T-helper 2 cell treated with Interferon-gamma antibody and Interleukin-4, amounts not matched to agents 100 ng/mL and 5 ng/mL, for 36 hours (primary cell): Measurements from ENCODE around the gene TACR1. TPM values are rescaled to one million over a fixed set of nuclear protein-coding genes. Genes with fewer than 3 reads are reported as not detected.

Experiments used
- intact Hi-C: fragments of 100-400 bp; cut with micrococcal nuclease; formaldehyde crosslinking; loops from one replicate; pipeline ENCODE4 v1.15.1; 2023
- total RNA-seq: library from RNA; stranded (reverse); gene quantifications from 2 replicates; pipeline ENCODE4 v1.2.3, GENCODE V29; 2022

The TACR1 gene
- total RNA-seq, 1 donor from 2014 or later = not detected

- intact Hi-C loops = no loop called here
Observed at GRCh38 chr2:75054296-75054695, 145.0 kb downstream of the TACR1 start.

- intact Hi-C loops = no loop called here
Observed at GRCh38 chr2:75053484-75054112, 145.7 kb downstream of the TACR1 start.

- intact Hi-C loops = no loop called here
Observed at GRCh38 chr2:75047992-75048625, 151.2 kb downstream of the TACR1 start.

DNA sequence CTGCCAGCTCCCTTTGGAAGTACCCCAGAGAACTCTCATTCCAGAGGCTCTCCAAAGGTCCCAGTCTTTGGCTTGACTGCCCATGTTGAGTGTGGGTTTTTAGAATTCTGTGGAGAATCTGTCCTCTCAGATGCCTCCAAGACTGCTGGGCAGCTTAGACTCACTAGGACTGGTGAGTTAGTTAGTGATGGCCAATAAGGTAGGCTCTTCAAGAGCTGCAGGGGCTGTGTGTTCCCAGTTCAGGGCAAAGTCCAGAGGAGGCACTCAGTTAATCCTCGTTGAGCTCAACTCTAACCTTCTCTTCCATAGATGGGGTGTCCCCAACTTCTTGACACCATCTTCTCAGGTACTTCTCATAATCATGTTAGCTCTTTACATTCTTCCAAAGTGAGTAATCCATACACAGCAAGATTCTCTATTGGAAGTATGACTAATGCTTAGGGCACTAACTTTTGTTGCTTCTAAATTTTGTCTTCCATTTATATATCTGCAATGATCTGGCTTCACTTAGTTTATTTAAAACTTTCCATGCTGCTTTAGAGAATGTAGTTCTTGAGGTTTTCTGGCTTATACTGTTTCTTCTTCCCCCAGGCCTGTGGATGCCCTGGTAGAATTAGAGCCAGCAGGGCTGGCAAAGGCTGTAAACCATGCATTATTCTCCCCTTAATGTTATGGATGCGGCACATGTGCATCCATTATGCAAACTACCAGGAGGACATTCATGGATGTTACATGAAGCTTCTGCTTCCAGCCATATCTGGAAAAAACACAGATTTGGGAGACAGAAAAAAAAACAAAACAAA, 151.9 kb downstream of the TACR1 start:
- intact Hi-C loops = no loop called here

DNA sequence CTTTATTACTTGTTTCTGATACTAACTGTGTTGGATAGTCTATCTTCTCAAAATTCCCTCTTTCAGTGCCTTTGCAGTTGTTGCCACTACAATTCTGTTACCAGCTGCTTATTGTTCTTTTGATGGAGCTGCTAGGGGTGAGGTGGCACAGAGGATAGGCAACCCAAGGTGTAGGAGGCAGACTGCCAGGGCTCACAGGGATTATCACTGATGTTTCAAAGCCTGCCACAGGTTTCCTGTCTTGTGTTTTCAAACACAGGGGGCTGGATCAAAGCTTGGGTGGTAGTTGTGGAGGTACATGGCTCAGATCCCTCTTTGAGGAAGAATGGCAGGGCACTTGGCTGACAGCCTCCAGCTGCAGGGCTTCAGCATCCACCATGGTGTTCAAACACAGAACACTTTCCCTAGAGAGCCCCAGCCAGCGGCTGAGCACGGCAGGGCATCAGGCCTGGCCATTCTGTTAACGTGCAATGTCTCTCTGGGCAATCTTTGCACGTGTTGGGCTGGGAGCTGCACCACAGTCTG, 153.7 kb downstream of the TACR1 start:
- intact Hi-C loops = no loop called here

- intact Hi-C loops = no loop called here
Observed at GRCh38 chr2:75044291-75044690, 155.0 kb downstream of the TACR1 start.

DNA sequence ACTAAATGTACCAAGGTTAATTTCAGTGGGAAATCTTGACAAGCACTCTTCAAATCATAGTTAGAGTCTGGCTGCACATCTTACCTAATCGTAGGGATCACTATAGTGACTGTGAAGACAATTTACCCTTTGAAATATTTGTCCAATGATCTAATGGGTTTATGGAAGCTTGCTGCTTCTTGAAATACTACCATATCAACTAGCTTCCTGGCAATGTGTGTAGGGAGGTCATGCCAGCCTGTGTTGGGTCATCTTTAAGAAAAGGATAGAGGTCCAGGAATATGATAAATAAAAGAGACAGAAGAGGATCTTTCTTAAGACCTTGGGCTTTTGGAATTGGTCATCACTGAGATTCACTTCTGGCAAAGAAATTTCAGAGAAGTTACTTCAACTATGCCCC, 156.5 kb downstream of the TACR1 start:
- intact Hi-C loops = no loop called here

DNA sequence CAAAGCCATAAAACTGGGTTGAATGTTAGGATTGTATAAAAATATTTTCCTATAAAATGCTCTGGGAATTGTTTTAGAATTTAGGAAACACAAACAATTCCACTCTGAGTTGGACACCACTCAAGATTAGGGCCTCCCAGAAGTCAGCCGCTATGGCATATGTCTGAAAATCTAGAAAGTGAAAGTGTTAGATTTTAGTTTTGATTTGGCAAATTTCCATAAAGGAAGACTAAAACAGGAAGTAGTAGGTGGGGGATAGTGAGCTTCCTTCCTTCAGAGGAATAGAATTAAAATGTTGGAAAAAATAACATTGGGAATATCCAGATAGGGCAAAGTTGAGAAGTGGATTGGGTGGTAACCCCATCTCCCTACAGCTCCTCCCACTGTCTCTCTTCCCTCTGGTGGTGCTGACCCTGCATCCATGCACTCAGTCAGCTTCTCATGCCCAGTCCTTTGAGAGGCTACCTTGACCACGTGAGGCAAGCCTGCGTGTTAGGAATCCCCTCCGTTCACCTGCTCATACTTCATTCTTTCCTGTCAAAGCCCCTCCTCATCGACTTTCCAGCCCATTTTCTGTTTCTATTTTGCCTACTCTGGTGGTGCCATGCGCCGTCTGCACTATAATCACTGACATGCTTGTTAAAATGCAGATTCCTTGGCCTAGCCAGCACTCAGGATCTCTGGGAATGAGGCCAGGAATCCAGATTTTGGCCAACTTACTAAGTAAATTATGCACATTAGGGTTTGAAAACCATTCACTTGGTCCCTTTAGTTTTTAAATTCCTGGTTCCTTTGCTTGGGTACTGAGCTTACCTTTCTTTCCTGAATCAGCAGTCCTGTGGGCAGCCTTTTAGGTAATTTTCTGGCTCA, 157.4 kb downstream of the TACR1 start:
- intact Hi-C loops = no loop called here

DNA sequence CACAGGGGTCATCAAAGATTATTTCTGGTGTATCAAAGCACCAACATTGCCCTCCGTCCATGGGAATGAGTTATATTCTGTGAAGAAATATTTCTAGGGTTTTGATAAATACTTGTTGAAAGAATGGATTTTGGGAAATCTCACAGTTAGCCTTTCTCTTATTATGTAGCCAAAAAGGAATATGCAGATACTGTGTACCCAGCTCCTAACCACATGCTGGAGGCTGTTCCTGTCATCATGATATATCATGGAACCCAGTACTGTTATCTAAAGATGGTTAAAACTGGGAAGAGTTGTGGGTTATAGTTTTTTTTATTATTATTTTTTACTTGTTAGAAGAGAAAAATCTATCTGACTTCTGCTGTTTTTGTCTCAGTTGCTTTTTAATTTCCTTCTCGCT, 158.1 kb downstream of the TACR1 start:
- intact Hi-C loops = no loop called here

GRCh38 chr2:75035444-75036353, 163.6 kb downstream of the TACR1 start:
- intact Hi-C loops = no loop called here

DNA sequence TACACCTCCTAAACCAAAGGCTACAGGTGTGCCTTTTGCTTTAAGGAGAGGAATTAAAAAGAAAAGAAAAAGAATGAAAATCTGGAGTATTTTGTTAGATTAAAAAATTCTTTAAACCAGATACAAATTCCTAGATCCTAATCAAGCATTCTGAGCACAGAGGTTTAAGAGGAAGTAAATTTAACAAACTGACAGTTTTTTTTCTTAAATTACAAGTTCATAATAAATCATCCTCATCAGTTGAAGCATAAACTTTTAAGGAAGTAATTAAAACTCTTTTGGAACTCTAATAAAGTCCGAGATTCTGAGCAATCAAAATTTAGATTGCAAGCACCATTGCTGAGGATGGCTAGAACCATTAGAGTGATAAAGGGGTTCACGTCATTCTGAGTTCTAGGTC, 165.8 kb downstream of the TACR1 start:
- intact Hi-C loops = no loop called here

DNA sequence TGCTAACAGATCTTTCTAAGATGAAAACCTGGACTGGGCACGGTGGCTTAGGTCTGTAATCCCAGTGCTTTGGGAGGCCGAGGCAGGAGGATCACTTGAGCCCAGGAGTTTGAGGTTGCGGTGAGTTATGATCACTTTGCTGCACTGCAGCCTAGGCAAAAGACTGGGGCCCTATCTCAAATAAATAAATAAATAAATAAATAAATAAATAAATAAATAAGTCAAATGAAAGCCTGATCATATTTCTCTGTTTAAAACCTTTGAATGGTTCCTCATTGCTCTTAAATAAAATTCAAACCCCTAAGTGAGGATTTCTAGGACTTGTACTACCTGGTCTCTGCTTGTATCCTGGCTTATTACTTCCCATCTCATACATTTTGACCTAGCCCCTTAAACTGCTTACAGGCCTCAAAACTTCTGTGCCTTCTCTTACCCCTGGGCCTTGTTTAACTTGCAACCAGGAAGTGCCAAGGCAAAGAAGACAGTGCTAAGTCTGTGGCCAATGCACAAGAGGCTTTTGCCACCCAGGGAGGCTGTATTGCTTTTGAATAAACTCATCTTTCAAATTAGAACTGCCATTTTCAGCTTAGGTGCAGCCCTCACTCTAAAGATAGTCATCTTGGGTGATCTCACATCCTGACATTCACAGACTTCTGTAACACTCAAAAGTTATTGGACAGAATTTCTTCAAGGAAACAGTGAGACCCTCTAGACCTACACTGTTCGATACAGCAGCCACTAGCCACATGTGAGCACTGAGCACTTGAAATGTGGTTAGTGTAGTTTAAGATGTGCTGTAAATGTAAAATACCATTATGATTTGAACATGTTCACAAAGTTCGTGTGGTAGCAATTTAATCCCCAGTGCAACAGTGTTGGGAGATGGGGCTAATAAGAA, 167.2 kb downstream of the TACR1 start:
- intact Hi-C loops = no loop called here

DNA sequence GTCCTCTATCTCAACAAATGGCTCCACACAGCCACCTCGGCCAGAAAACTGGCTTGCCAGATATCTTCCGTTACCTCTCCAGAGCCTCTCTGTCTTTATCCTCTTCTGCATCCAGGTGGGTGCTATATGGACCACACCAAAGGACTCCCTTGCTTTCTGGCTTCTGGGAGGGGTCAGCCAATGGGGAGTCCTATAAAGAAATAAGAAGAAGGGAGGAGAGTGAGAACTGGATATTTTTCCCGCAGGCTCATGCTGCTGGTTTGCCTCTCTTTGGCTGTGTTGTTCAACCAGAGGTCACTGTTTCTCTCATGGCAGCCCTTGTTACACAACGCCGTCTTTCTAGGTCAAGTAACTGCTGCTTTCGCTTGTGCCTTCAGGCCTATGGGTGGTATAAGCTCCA, 168.1 kb downstream of the TACR1 start:
- intact Hi-C loops = no loop called here

DNA sequence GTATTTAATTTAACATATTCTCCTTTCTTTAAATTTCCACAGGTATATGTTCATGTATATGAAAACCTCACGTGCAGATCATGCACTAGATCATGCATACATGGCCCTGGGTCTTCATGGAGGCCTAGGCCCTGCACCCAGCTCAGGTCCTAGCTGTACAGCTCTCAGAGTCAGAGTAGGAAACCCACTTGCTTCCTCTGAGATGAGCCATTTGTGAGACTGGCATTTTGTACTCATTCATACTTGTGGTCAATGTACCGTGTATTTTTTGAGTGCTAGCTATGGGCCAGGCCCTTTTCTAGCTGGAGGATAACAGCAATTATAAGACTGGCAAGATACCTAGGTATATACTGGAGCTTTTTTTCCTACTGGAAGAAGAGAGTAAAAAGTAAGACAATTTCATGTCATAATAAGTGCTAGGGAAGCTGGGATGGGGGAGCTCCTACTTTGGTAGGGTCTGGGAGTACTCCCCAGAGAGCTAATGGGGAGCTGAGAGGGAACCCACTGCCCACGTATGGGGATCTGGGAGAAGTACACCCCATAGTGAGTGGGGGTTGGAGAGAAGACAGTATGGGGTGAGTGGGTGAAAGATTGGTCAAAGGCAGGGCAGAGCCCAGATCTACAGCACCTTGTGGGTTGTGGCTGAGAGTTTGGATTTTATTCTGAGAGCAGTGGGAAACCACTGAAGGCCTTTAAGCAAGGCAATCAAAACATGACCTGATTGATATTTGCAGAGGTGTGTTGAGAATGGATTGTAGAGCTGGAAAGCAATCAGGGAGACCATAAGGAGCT, 168.9 kb downstream of the TACR1 start:
- intact Hi-C loops = no loop called here

DNA sequence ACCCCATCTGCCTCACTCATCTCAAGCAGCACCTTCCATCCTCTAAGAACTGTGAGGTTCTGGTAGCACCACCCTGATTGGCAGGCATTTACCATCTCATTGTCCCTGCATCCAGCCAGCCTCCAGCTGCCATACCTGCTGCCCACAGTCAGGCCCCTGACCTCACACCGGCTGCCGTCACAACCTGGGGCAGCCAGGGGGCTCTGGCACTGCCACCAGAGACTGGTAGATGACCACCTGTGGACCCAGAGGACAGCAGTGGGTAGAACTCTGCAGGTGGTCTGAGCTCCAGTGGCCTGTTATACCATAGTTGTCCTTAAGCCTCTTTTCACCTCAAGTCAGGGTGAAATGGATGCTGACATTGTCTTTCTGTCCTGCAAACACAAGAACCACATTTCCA, 171.4 kb downstream of the TACR1 start:
- intact Hi-C loops = no loop called here

- intact Hi-C loops = no loop called here
Observed at GRCh38 chr2:75025633-75026380, 173.5 kb downstream of the TACR1 start.

DNA sequence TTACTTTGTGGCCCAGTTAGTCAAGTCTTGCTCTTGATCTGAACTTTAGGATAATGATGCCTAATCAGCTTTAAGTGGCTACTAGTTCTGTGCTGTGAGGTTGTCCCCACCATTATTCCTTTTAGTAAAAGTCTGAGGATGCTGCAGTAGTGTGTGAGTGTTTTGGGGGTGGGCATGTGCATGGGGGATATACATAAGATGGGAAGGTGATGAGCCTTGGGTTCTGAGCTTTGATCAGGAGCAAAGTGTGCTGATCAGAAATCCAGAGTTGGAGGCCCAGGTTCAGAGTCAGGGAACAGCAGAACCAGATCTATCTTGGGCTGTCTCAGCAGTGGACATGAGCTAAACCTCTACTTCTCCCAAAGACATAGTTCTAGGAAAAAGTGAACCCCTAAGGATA, 174.1 kb downstream of the TACR1 start:
- intact Hi-C loops = no loop called here
